ENCODE measurements around the gene RIMS1.

RIMS1 gene

DNA sequence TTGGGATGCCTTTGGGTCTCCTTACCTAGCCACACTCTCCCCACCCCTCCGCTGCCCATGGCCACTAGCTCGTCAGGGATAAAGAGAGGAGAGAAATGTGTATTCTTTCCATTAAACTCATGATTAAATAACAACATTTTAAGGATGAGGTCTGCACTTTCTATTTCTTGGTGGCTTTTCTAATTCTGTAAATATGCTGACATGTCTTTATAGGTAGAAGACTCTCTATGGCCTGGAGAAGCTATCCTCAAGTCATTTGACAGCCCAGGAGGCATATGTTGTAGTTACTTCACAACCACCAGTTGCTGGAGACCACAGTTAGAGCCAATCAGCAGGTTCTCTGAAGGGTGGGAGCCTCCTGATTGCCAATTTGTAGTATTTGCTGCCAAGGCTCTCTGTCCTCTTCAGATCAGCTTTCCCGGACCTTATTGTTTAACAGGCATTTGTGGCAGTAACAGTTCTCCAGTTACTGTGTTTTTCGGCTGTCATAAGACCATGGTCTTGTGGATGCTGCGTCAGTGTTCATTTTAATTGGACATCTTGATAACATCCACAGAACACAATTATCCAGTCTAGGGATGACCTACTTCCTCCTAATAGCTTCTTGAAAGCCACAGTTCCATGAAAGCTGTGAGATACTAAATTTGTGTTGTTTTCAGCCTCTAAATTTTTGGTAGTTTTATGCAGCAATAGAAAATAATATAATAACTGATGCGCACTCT is 530.6 kb downstream of the RIMS1 start:
- no peak for DNase-seq (ENCODE audit: low spot score)

DNA sequence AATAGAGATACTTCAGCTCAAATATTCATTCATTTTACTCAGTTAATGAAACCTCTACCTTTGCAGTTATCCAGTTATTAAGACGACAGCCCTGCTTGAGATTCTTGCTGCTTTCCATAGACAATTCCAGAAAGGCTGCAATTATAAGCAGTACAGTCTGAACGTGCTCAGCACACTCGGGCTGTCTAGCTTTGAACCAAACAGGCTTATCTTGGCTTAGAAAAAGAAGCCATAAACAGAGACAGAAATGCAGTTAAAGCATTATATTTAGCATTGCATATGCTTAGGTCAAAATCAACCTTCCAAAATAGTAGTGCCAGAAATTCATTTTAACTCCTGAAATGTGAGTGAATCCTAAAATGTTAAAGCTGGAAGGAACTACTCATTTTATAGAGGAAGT is 531.4 kb downstream of the RIMS1 start:
- no peak for DNase-seq (ENCODE audit: low spot score)

DNA sequence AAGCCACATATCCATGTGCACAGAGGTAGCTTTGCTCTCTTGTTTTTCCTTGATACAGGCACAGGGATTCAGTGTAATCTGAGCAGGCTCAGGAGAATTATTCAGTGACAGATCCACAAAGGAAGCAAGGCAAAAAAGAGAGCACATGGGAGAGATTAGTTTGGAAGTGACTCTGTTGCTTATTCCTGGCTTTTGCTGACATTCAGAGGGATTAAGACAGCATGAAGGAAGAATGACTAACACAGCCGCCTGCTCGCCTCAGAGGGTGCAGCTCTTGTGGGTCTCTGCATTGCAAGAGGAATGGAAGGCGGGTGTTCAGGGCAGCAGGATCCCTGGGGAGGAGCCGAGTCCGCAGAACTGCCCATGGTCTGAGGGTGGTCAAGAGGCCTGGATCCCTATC is 532.1 kb downstream of the RIMS1 start:
- no peak for DNase-seq (ENCODE audit: low spot score)

DNA sequence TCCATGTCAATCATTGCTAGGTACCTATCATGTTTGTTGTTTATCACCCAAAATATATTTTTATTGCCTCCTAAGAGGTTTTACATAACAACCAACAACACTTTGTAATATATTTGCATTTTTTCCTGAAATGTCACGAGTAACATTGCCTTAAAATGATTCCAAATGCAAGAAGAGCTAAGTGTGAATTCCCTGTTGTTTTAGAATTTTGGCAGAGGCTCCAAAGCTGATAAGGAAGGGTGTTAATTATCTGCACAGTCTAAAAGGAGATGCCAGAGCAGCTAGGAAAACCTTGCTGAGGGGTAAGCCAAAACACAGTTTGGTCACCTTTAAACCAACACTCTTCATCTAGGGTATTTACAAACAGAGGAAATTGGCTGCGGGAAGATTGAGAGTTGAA is 533.6 kb downstream of the RIMS1 start:
- DNase-seq (ENCODE audit: low spot score) = no peak

DNA sequence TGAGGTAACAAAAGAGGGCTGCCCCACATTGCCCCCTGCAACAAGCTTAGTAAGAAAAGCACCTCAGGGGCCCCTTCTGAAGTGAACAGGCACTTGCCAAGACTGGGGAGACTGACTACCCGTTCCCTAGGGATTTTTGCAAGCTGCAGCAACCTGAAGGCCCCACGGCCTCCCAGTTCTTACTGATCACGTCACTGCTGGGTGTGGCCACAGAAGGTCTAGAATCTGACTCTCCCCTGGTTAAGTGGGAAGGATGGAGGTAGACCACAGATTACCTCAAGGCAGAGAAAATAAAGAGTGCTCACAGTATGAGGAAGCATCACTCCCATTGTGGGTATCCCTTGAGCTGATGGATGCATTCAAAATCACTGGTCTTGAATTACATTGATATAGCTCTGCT is 534.1 kb downstream of the RIMS1 start:
- no peak for DNase-seq (ENCODE audit: low spot score)

DNA sequence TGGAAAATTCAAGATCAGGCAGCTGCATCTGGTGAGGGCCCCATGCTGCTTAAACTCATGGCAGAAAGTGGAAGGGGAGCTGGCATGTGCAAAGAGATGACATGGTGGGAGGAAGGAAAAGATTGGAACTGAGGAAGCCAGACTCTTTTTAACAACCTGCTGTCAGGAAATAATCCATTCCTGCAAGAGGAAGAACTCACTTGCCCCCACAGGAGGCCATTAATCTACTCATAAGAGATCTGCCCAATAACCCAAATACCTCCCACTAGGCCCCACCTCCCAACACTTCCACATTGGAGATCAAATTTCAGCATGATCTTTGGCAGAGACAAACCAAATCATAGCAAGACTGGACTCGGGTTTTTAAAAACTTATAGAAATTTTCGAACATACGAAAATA is 535.0 kb downstream of the RIMS1 start:
- DNase-seq (ENCODE audit: low spot score) = no peak

DNA sequence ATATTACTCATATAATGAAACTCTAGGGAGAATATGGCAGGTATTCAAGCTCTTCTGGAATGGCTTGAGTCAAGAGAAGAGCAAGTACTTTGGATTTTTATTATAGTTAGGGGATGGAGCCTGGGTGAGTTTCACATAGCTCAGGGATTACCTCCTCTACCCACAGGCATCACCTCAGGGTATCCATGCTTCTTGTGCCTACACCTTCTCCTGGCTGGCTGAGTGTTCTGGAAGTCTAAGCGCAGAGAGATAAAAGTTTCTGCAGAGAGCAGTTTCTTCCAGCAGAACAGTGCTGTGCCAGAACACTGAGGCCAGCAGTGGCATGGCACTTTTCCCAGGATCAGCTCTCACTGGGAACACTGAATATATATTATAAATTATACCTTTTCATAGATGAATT is 535.8 kb downstream of the RIMS1 start:
- DNase-seq (ENCODE audit: low spot score) = no peak

DNA sequence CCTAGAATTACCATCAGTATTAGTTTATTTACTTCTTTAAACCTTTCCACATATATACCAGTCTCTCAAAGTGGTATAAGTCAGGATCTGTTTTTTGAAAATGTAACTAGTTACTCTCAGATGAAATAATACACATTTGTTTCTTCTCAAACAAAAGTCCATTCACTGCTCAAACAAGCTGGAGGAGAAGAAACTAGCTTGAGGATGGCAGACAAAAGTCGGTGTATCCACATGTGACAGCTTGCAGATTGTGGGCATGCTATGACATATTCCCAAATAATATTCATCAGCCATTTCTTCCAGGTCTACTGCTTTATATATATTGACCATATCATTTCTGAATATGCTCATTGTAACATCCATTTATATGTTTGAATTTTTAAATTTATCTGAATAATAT is 538.1 kb downstream of the RIMS1 start:
- DNase-seq (ENCODE audit: low spot score) = no peak

DNA sequence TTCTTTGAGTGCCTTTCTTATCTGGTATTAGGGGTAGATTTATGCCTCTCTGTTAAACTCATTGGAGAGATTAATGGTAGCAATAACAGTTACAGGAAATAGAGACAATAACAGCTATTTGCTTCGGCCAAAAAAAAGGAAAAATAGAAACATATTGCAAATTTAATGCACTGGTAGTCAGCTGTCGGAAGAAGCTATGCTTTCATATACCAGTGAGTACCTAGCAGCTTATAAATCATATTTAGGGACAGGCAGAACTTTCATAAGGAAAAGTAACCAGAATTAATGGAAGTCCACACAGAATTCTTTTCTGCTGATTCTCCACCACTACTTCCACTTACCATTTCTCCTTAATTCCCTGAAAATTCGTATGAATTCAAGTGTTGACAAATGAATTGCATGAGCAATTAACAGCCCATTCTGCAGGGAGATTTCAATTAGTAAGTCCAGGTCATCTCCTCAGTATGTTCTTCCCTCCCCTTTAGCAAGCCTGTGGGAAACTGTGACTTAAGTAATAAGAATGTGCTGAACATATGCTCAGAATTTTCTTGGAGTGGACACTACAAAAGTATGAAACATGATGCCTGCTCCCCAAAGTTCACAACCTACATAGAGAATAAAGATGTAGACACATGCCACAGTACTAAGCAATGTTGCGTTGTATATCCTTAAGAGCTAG is 538.8 kb downstream of the RIMS1 start:
- no peak for DNase-seq (ENCODE audit: low spot score)

DNA sequence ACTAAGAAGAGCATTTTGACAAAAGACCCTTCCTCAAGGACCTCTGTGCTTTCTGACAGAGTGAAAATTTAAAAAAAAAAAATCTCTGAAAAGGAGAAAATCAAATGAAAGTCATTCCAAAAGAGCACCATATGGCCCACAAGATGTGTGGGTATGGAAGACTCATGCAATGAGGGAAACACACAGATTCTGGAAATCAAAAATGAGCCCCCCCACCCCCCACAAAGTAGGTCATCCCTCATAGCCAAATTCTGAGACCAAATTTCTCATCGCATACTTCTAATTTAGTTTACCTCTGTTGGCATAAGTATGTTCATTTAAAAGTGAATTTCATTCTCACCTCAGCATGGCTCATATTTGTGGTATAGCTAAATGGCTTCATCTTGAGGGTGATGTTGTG is 554.3 kb downstream of the RIMS1 start:
- DNase-seq (ENCODE audit: low spot score) = no peak

DNA sequence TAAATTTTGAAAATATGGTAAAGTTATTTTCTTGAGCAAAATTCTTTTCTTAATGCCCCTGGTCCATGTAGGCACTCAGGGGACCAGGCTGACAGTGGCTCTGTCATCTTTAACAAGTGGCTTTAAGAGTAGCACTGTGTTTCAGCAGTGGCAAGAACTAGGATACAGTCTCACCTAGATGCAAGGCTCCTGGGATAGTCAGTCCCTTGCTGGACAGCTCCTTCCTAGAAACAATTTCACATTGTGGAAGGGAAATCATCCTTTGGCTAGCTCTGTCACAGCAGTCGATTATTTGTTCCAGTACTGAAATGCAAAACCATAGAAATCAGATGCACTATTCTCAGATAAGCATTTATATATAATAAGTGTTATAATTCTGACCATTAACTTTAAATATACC is 560.1 kb downstream of the RIMS1 start:
- DNase-seq (ENCODE audit: low spot score) = peak; percentile 18
